WTC11 (cell line): ENCODE measurements around the gene MIGA2.

Experiments used
- ATF2 ChIP-seq: sonication (generic); formaldehyde crosslinking; IDR thresholded peaks from 2 replicates; pipeline ENCODE4 v1.8.1; 2022; ENCODE audit warnings: low read depth, missing genetic modification reagents, borderline replicate concordance
- CTCF ChIP-seq: fragments of 200-600 bp; IDR thresholded peaks from 2 replicates; pipeline ENCODE4 v1.8.0; 2022; ENCODE audit warnings: antibody characterized with exemption
- E2F4 ChIP-seq: sonication (generic); formaldehyde crosslinking; IDR thresholded peaks from 2 replicates; pipeline ENCODE4 v1.8.1; 2022; ENCODE audit warnings: low read depth, mild to moderate bottlenecking, moderate library complexity, missing genetic modification reagents, borderline replicate concordance
- ETV6 ChIP-seq: sonication (generic); formaldehyde crosslinking; IDR thresholded peaks from 2 replicates; pipeline ENCODE4 v1.8.1; 2022; ENCODE audit warnings: mild to moderate bottlenecking, missing genetic modification reagents
- NFYB ChIP-seq: sonication (generic); formaldehyde crosslinking; conservative IDR thresholded peaks from 2 replicates; pipeline ENCODE4 v1.8.0; 2022; ENCODE audit warnings: low read depth, missing genetic modification reagents
- NR2C2 ChIP-seq: sonication (generic); formaldehyde crosslinking; IDR thresholded peaks from 2 replicates; pipeline ENCODE4 v1.8.0; 2022; ENCODE audit warnings: mild to moderate bottlenecking, missing genetic modification reagents
- PRDM15 ChIP-seq: sonication (generic); formaldehyde crosslinking; IDR thresholded peaks from 2 replicates; pipeline ENCODE4 v1.8.0; 2022; ENCODE audit warnings: missing genetic modification reagents
- TEAD4 ChIP-seq: sonication (generic); formaldehyde crosslinking; IDR thresholded peaks from 2 replicates; pipeline ENCODE4 v1.8.0; 2022; ENCODE audit warnings: mild to moderate bottlenecking, missing genetic modification reagents

GRCh38 chr9:129089246-129089645 lies 52.8 kb downstream of the MIGA2 start:
- TF ChIP-seq NR2C2 (CRISPR knock-in tag) (no peak), CTCF (no peak), NFYB (CRISPR knock-in tag) (no peak), PRDM15 (CRISPR knock-in tag) (no peak), E2F4 (no peak), ATF2 (CRISPR knock-in tag) (no peak), ETV6 (CRISPR knock-in tag) (no peak), TEAD4 (CRISPR knock-in tag) (no peak)
